UCSD-AML1 (cell line): ENCODE measurements around the gene SLC6A16.
A peak's percentile ranks its signal among the peaks of the same experiment; 100 is the strongest.

Experiments
- DNase-seq: peaks from one replicate; lab custom pipeline; 2025; ENCODE audit not compliant: unreplicated experiment; lab: John Stamatoyannopoulos, UW

The SLC6A16 gene

DNA sequence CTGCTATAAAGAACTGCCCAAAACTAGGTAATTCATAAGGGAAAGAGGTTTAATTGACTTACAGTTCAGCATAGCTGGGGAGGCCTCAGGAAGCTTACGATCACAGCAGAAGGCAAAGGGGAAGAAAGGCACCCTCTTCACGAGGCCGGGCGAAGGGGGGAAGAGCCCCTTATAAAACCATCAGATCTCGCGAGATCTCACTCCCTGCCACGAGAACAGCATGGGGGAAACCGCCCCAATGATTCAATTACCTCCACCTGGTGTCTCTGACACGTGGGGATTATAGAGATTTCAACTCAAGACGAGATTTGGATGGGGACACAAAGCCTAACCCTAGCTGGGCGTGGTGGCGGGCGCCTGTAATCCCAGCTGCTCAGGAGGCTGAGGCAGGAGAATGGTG is 42.8 kb downstream of the SLC6A16 start:
- no peak for DNase-seq

DNA sequence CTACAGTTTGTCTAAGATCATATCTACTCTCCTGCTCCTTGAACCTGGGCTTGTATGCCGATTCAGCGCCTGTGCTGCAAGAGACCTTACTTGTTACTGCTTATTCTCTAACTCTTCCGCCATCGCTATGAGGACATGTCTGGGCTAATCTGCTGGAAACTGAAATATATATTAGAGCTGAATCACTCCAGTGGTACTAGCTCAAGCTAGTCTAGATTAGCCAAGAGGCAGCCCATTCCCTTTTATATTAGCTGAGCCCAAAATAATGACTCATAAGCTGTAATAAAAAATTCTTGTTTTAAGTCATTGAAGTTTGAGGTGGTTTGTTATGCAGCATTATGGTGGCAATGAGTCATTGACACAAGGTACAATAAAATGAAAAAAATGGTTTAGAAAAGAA is 52.8 kb downstream of the SLC6A16 start:
- DNase-seq: no peak

DNA sequence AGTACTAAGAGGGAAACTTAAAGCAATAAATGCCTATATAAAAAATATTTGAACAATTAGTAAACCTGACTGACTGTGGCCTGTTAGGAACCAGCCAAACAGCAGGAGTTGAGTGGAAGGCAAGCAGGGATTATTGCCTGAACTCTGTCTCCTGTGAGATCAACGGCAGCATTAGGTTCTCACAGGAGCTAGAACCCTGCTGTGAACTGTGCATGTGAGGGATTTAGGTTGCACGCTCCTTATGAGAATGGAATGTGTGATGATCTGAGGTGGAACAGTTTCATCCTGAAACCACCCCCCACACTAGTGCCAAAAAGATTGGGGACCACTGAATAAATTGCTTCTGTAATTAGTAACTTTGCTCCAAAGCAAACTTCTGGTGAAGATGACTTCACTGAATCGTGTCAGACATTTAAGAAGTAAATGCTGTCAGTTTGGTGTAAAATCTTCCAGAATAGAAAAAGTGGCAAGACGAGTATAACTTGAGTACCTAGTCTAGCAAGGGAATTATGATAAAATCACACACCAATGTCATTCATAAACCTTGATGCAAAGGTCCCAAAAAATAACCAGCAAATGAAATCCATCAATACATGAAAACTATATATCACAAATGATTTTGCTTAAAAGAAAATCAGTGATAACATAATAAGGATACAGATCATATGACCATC is 53.8 kb downstream of the SLC6A16 start:
- no peak for DNase-seq

DNA sequence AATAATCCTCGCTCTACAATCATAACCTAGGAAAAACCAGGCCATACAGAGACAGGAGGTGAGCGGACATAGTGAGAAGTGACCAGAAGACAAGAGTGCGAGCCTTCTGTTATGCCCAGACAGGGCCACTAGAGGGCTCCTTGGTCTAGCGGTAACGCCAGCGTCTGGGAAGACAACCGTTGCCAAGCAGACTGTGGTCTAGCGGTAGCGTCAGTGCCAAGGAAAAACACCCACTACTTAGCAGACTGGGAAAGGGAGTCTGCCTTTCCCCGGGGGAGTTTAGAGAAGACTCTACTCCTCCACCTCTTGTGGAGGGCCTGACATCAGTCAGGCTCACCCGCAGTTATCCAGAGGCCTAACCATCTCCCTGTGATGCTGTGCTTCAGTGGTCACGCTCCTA is 58.6 kb downstream of the SLC6A16 start:
- DNase-seq: peak; percentile 24

DNA sequence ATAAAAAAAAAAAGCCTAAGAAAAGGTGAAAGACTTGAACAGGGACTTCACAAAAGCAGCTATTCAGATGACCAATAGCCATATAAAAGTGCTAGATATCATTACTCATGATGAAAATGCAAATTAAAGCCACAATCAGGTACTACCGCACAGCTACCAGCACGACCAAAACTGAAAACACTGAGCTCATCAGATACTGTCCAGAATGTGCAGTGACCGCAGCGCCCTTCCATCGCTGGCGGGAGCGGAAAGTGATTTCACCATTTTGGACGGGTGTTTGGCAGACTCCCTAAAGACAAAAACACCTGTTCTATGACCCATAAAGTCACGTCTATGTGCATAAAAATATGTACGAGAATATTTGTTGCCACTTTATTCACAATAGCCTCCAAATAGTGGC is 60.7 kb downstream of the SLC6A16 start:
- no peak for DNase-seq

DNA sequence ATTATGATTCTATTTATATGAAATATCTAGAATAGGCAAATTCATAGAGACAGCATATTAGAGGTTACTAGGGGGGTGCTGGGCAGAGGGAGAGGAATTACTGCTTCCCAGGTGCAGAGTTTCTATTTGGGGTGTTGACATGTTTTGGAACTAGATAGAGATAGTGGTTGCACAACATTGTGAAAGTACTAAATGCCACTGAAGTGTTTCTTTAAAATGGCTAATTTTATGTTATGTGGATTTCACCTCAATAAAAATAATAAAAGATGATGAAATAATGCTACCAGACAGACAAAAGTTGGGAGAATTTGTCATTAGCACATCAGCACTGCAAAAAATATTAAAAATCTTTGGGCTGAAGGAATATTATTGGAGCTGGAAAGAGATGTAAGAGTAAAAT is 63.4 kb downstream of the SLC6A16 start:
- no peak for DNase-seq

DNA sequence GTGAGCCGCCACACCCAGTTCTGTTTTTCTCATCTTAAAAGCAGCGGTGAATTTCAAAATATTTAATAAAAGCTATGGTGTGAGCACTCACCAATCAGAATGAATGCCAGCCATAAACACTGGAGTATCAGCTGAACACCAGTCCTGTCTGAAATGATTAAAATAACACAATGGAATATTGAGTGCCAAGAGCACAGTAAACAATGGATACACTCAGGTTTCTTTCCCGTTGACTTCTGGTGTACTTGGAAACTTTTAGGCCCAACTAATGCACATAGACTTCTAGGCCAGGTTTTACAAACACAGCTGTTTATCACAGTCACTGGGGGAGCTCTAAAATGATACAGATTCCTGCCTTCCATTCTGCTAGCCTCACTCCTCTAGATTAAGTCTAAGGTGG is 68.3 kb downstream of the SLC6A16 start:
- DNase-seq: no peak

DNA sequence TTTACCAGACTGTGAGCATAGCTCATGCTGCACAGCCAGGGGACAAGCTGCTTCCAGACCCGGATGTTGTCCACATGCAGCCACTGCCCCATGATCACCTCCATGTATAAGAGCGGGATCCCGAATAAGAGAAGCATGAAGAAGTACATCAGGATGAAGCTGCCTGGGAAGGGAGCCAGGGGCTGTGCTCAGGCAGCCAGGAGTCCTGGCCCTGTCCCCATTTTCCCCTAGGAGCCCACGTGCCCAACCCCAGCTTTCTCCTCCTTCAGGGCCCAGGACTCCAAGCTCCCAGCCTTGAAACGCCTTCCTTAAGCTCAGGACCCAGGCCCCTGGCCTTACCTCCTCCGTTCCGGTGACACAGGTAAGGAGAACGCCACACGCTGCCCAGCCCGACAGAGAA is 69.3 kb downstream of the SLC6A16 start:
- DNase-seq: no peak

DNA sequence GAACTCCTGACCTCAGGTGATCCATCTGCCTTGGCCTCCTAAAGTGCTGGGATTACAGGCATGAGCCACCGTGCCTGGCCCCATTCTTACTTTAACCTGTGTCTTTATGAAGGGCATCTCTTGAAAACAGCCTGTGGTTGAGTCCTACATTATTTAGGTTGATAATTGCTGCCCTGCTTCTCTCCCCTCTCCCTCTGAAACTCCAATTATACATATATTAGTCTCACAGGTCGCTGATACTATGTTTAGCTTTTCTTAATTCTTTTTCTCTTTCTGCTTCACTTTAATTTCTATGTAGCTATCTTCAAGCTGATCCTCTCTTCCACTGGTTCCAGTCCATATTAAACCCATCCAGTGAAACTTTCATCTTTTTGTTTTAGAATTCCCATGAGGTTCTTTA is 75.1 kb downstream of the SLC6A16 start:
- no peak for DNase-seq

DNA sequence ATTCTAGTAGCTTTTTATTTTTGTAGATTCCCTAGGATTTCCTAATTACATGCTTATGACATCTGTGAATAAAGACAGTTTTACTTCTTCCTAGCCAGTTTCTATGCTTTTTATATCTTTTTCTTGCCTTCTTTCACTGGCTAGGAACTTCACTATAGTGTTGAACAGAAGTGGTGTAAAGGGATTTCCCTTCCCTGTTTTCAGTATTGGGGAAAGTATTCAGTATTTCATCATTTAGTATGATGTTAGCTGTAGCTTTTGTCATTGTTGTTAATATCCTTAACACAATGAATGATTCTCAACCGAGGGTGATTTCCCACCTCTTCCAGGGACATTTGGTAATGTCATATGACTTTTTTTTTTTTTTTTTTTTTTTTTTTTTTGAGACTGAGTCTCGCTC is 77.3 kb downstream of the SLC6A16 start:
- no peak for DNase-seq

DNA sequence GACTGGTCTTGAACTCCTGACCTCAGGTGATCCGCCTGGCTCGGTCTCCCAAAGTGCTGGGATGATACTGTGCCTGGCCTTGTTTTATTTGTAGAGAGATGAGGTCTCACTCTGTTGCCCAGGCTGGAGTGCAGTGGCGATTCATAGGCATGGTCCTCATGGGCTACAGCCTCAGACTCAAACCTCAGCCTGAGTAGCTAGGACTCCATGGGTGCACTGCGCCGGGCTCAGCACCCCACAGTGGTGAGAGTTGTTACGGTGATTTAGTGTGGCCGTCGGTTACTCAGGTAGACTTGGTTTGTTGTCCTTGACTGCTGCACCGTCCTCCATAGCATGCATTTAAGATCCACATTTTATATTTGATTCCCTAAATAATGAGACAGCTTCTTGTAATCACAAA is 80.7 kb downstream of the SLC6A16 start:
- DNase-seq: no peak

DNA sequence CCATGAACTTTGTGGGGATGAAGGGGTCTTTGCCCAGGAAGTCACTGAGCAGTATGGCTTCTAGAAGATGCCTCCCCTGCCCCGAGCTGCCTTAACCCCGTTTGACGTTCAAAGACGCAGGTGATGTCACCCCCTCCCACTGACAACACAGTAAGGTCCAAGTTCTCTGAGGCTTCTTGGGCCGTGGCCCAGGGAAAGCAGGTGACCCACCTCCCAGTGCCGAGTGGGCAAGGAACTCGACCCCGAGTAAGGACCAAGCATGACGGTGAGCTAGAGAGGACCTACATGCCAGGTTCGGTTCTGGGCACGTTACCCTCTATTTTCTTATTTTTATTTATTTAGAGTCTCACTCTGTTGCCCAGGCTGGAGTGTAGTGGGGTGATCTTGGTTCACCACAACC is 81.3 kb downstream of the SLC6A16 start:
- DNase-seq: no peak

DNA sequence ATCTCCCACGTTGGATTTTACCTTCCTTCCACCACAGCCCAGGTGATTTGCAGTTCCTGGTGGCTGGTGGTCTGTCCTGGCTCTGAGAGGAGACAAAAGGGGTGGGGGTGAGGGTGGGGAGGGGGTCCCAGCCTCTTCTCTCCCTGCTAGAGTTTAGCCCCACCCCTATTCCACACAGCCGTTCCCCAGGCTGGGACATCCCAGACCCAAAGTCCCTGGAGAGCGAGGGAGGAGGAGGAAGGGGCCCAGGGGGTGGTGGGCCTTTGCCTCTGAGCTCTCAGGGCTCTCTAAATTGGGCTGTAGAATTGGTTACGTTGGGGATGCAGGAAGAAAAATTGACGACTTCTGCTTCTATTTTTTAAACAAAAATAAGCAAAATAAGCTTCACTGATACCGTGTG is 81.9 kb downstream of the SLC6A16 start:
- DNase-seq: no peak

DNA sequence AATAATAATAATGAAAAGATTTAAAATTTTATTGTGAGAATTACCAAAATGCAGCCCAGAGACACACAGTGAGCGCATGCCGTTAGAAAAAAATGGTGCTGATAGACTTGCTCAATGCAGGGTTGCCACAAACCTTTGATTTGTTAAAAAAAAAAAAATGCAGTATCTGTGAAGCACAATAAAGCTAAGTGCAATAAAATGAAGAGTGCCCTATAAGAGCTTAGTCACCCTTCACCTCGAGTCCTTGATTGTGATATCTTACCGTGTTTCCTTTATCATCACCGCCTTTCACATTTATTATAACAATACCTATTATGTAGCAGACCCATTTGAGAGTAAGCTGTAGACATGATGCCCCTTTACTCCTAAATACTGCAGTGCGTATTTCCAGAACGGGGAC is 83.2 kb downstream of the SLC6A16 start:
- no peak for DNase-seq
